Spleen (tissue), 7 donors: Measurements from ENCODE around the gene OXT.

ENCODE experiments used
- POLR2A ChIP-seq, 3 donors: fragments of 450-650 bp; IDR thresholded peaks; one replicate each; pipeline ENCODE4 v1.5.1; 2017; ENCODE audit warnings: antibody characterized with exemption in 3 of 3, mild to moderate bottlenecking in 1 of 3
- TF ChIP-seq, protein P1 (sequence below), 11 experiments: fragments of 200-600 bp in 7 of 11; fragments of 450-650 bp in 4 of 11; sonication (generic) in 4 of 11; IDR thresholded peaks in 8 of 11; conservative IDR thresholded peaks in 3 of 11; 1 replicate in 7 of 11; 2 replicates in 4 of 11; pipeline versions ENCODE4 v1.4.0 to v1.8.0; 2016 to 2021; ENCODE audit warnings: antibody characterized with exemption in 11 of 11, inconsistent platforms in 4 of 11, mild to moderate bottlenecking in 1 of 11
- donor health status: DM: no; HTN: no; CAD: no; lungs with moderate emphysema.
- donor health status: DM: no; HTN: no; CAD: no.
- donor health status: DM: no; HTN: no; CAD: no.

- TF ChIP-seq, protein P1, sequence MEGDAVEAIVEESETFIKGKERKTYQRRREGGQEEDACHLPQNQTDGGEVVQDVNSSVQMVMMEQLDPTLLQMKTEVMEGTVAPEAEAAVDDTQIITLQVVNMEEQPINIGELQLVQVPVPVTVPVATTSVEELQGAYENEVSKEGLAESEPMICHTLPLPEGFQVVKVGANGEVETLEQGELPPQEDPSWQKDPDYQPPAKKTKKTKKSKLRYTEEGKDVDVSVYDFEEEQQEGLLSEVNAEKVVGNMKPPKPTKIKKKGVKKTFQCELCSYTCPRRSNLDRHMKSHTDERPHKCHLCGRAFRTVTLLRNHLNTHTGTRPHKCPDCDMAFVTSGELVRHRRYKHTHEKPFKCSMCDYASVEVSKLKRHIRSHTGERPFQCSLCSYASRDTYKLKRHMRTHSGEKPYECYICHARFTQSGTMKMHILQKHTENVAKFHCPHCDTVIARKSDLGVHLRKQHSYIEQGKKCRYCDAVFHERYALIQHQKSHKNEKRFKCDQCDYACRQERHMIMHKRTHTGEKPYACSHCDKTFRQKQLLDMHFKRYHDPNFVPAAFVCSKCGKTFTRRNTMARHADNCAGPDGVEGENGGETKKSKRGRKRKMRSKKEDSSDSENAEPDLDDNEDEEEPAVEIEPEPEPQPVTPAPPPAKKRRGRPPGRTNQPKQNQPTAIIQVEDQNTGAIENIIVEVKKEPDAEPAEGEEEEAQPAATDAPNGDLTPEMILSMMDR (IDR thresholded peaks at IDR 0.05 in 8 of 11, conservative IDR thresholded peaks at IDR 0.05 in 3 of 11), result no peak
- TF ChIP-seq POLR2A (IDR thresholded peaks at IDR 0.05), result no peak
Measured at GRCh38 chr20:3047486-3048419, 23.7 kb upstream of the OXT start.
